Peyer's patch (tissue), 4 donors: ENCODE measurements around the gene FOLR2.

ENCODE experiments used
- POLR2A ChIP-seq, 2 donors: fragments of 450-650 bp; IDR thresholded peaks; one replicate each; pipeline ENCODE4 v1.5.1; 2017; ENCODE audit warnings: antibody characterized with exemption in 2 of 2, mild to moderate bottlenecking in 2 of 2, moderate library complexity in 2 of 2
- TF ChIP-seq, protein P1 (sequence below), 6 experiments: fragments of 450-650 bp in 4 of 6; fragments of 200-600 bp in 2 of 6; sonication (generic) in 1 of 6; IDR thresholded peaks; one replicate each; pipeline ENCODE4 v1.5.1; 2017 to 2019; ENCODE audit warnings: antibody characterized with exemption in 6 of 6, mild to moderate bottlenecking in 3 of 6, moderate library complexity in 1 of 6

DNA sequence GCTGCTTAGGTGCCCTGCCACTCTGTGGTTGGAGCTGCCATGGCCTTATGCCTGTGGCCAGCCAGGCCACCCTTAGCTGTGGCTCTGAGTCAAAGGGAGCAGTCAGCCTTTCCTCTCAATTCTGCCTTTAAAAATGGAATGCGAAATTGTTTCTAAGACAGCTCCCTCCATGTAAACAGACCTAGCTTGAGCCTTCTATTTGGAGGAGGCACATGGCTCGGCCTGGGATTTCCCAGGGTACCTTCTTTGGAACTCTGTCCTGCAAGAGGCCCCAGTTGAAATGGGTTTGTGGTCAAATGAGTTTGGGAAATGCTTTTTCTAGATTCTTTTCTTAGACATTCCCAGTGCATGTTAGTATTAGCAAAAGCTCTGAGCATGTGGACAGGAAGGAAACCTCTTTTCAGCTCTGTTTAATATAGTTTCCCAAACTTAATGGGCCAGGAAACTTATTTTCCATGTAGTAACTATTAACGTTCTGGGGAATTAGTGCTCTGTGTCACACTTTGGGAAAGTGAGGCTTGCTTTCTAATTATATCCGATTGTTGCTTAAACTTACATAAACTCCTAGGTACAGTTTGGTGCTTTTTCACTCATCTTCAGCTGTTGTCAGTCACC lies 19.6 kb downstream of the FOLR2 start:
- TF ChIP-seq, protein P1, sequence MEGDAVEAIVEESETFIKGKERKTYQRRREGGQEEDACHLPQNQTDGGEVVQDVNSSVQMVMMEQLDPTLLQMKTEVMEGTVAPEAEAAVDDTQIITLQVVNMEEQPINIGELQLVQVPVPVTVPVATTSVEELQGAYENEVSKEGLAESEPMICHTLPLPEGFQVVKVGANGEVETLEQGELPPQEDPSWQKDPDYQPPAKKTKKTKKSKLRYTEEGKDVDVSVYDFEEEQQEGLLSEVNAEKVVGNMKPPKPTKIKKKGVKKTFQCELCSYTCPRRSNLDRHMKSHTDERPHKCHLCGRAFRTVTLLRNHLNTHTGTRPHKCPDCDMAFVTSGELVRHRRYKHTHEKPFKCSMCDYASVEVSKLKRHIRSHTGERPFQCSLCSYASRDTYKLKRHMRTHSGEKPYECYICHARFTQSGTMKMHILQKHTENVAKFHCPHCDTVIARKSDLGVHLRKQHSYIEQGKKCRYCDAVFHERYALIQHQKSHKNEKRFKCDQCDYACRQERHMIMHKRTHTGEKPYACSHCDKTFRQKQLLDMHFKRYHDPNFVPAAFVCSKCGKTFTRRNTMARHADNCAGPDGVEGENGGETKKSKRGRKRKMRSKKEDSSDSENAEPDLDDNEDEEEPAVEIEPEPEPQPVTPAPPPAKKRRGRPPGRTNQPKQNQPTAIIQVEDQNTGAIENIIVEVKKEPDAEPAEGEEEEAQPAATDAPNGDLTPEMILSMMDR (IDR thresholded peaks at IDR 0.05), result no peak
- TF ChIP-seq POLR2A (IDR thresholded peaks at IDR 0.05), result no peak
